NCI-H2107 treated with DMSO at 0.1 percent for 48 hours (cell line): ENCODE results near the gene TMEM130.

Source experiments
- DNase-seq: peaks from one replicate; lab custom pipeline; 2025; ENCODE audit not compliant: unreplicated experiment; lab: John Stamatoyannopoulos, UW

Gene TMEM130, protein sequence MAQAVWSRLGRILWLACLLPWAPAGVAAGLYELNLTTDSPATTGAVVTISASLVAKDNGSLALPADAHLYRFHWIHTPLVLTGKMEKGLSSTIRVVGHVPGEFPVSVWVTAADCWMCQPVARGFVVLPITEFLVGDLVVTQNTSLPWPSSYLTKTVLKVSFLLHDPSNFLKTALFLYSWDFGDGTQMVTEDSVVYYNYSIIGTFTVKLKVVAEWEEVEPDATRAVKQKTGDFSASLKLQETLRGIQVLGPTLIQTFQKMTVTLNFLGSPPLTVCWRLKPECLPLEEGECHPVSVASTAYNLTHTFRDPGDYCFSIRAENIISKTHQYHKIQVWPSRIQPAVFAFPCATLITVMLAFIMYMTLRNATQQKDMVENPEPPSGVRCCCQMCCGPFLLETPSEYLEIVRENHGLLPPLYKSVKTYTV

DNA sequence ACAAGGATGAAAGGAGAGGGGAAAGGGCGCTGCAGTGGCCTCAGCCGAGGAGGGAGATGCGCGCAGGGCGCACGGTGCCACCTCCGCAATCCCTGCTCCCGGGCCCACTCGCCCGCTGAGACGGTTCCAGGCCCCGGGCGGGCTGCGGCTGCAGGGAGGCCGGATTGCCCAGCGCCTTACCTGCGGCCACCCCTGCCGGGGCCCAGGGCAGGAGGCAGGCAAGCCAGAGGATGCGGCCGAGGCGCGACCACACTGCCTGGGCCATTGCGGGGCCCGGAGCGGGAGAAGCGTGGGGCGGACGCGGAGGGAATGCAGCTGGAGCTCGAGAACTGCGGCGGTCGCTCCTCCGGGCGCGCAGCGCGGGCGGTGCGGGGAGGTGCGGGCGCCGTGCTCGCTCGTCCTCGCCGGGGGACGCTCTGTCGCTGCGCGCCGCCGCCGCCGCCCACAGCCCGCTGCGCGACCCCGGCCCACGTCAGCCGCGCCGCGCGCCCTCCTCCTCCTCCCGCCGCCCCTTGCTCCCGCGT lies at the start of gene TMEM130:
TSS of gene TMEM130 (minus strand) at position 418 of the 524 bp plus-strand sequence. CDS start at position 265, 153 bp downstream.
- no peak for DNase-seq

DNA sequence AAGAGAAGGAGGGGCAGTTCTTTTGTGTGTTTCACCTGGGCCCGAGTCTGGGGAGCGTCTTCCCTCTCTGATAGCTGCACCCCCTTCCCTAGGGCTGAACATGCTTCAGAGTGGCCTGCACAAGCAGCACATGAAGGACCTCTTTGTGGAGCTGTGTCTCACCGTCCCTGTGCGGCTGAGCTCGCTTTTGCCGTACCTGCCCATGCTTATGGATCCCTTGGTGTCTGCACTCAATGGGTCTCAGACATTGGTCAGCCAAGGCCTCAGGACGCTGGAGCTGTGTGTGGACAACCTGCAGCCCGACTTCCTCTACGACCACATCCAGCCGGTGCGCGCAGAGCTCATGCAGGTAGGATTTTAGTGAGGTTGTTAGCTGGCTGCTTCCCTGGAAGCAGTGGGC lies 47.5 kb upstream of the TMEM130 start:
- no peak for DNase-seq

- DNase-seq, result peak; percentile 21
These were observed 43.8 kb upstream of the TMEM130 start for GRCh38 chr7:98913612-98914011.

DNA sequence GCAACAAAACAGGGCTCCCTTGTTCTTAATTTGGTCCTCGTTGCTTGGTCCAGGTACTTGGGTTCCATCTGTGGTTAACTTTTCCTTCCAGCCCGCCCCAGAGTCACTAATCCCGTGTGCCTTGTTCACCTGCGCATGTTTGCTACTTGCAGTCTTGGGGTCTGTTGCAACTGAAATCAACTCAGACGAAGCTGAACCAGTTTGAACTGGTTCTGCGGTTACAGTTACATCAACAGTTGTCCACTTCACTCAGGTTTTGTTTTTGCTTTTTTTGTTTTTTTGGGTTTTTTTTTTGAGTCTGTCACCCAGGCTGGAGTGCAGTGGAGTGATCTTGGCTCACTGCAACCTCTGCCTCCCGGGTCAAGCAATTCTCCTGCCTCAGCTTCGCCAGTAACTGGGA lies 43.2 kb upstream of the TMEM130 start:
- peak; percentile 62 for DNase-seq

GRCh38 chr7:98911916-98912315 lies 42.1 kb upstream of the TMEM130 start:
- DNase-seq, result no peak

DNA sequence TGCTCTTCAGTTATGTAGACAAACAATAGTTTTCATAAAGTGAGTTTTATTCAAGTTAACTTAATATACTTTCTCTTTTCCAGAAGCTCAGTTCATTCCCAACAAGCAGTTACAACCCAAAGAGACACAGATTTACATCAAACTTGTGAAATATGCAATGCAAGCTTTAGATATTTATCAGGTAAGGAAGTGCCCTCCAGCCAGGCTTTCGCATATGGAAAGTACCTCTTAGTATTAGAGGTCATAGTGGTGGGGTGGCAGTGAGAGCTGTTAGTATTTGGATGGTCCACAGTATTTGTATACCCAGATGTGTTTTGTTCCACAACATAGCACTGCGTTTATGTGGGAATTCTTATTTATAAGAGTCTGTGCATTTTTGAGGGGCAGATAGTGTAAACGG lies 40.6 kb upstream of the TMEM130 start:
- no peak for DNase-seq

DNA sequence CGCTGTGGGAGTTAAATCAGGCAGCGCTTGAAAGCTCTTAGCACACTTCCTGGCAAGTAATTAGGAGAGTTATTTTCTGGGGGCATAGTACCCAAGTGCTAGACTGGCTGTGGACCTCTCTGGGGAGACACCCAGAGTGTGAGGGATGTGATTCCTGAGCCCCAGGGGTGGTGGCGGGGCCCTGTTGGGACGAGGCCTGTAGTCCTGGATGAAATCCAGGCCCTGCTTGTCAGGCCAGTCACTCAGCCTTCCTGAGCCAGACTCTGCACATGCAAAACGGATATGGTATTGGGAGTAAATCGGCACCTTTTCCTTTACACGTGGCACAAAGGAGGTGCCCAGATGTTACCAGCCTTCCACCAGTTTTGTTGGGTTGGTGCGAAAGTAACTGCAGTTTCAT lies 39.7 kb upstream of the TMEM130 start:
- DNase-seq, result no peak

- no peak for DNase-seq
These were observed 38.8 kb upstream of the TMEM130 start for GRCh38 chr7:98908585-98908984.

- no peak for DNase-seq
These were observed 37.8 kb upstream of the TMEM130 start for GRCh38 chr7:98907570-98907969.

DNA sequence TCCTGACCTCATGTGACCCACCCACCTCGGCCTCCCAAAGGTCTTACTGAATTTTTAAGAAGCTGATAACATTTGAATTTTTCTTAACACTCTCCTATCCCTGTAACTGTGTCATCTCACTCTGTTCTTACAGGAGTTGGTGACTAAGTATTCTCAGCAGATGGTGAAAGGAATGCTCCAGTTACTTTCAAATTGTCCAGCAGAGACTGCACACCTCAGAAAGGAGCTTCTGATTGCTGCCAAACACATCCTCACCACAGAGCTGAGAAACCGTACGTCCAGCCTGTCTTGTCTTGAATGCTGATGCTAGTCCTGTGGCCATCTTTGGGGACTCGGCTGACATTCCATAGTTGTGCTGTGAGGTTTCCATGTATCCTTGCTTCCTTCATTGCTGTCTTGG lies 33.4 kb upstream of the TMEM130 start:
- DNase-seq, result no peak

DNA sequence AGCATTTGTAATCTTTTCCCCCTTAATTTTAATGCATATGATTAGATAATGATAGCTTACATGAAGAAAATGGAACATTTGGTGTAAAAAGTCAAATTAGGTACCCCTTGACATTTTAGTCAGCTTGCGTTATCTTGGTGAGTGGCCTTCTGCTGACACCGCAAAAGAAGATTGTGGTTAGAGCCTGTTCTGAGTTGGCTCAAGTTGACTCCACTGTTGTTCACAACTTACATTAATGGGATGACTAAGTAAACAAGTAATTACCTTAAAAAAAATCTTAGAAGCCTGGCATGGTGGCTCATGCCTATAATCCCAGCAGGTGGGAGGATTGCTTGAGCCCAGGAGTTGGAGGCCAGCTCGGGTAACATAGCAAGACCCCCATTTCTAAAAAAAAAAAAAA lies 32.7 kb upstream of the TMEM130 start:
- no peak for DNase-seq

DNA sequence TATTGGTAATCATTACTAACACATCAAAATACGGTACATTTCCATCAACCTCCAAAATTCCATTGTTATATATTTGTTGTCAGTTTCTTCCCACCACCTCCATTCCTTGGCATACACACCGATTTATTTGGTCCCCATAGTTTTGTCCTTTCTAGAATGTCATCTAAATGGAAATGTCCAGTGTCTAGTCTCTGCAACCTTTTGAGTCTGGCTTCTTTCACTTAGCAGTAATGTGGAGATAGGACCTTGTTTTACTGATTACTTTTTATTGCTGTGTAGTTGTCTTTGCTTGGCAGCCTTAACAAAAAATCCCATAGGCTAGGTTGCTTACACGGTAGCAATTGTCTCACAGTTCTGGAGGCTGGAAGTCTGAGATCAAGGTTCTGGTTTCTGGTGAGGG lies 31.0 kb upstream of the TMEM130 start:
- DNase-seq, result no peak

- DNase-seq, result no peak
These were observed 30.0 kb upstream of the TMEM130 start for GRCh38 chr7:98899816-98900215.

- no peak for DNase-seq
These were observed 22.8 kb upstream of the TMEM130 start for GRCh38 chr7:98892609-98893008.

GRCh38 chr7:98887038-98887437 lies 17.2 kb upstream of the TMEM130 start:
- DNase-seq, result no peak

DNA sequence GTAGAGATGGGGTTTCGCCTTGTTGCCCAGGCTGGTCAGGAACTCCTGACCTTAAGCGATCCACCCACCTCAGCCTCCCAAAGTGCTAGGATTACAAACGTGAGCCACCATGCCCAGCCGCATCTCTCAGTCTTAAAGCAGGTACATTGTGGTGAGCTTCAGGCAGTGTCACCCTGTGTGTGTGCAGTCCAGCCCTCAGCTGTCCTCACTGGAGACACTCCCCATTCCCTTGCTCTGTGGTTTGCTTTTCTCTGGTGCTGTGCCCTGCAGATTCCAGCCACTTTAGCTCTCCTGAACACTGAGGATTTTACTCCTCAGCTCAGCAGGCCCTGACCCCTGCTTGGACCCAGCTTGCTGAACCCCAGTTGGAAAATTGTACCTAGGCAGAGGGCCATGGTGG lies 14.6 kb upstream of the TMEM130 start:
- DNase-seq, result no peak

DNA sequence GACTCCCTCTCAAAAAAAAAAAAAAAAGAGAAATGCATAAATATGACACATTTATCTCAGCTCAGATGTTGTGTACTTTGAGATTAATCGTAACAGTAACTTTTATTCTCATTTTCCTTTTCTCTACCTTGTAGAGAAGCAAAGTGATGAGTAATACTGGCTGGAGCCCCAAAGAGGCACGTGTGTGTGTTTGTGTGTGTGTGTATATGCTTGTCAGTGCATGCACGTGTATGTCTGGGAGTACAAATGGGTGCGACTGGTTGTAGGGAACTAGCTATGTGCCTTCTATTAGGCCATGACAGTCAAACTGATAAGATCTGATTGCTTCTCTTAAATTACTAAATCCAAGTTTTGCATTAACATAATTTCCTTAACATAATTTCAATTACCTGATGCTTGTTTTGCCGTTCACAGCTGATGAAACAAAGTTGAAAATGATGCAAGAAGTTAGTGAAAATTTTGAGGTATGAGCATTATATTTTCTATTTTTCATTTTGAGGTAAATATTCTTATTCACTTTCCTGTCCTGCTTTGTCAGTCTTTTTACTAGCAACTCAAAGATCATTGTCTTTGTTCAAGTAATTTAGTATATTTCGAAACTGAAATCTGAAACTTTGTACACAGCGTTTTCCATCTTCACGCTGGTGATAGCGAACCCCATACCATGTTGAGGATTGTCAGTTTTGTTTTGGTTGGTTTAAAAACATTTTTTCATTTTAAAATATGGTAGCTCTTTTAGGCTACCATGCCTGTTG lies 11.9 kb upstream of the TMEM130 start:
- DNase-seq, result no peak

- no peak for DNase-seq
These were observed 10.7 kb upstream of the TMEM130 start for GRCh38 chr7:98880485-98880884.

DNA sequence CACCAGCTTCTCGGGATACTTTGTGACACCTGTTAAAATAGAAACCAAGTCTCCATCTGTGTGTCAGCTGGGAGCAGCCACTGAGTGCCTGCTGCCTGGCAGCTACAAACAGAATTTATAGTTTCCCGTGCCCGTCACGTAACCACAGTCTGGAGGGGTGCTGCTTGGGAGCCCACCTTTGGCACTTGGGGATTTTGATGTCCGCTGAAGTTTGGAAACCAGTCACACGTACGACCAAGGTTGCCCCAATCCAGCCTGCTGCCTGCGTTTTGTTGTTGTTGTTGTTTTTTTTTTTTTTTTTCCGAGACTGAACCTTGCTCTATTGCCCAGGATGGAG lies 10.1 kb upstream of the TMEM130 start:
- no peak for DNase-seq

GRCh38 chr7:98879198-98879978 lies 9.6 kb upstream of the TMEM130 start:
- DNase-seq, result peak; percentile 87

DNA sequence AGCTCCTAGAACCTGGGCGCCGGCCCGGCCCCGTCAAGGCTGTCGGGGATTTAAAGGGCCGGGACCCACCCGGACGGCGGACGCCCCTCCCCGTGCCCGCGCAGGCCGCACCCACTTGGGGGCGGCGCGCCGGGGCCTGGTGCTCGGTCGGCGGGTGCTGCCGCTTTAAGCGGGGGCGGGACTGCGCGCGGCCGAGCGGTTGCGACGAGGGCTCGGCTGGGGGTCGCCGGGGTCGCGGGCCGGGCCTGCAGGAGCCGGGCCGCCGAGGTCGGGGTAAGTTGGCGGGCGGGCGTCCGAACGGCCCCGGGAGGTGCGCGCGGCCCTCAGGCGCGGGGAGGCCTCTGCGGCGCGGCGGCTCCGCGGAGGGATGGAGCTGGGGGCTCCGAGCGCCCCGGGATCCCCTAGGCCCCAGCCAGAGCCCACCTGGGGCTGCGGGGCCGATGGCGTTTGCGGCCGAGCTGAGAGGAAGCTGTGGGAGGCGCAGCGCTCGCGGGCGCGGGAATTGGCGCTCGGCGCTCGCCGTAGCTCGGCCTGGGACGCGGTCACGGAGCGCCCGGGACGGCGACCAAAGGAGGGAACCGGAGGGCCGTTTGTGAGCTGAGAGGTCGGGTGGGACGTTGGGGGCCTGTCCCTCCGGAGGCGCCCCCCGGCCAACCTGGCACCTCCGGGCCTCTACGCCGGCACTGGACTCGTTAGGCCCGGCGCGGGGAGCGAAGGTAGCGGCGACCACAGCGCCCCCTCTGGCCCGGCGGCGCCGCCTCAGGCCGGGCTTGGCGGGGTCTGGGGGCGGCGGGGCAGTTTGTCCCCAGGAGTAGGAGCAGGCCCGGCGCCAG lies 8.8 kb upstream of the TMEM130 start, which contains the start of gene TRRAP:
TSS of gene TRRAP (plus strand) at position 168 of the 833 bp plus-strand sequence. CDS start 2,619 bp downstream, outside the sequence.
- DNase-seq, result peak; percentile 20
